GM18508 (cell line): ENCODE results near the gene POLH.
"Not testable (repeated sequence)": the region's sequence is repeated elsewhere in the genome, so short reads cannot be mapped to it uniquely, and the experiment has no call there.

Source experiments
- ATAC-seq: cut with Tn5 transposase; IDR thresholded peaks from one replicate; pipeline ENCODE4 v1.9.1; 2021; ENCODE audit warnings: moderate number of reproducible peaks; ENCODE audit not compliant: insufficient read depth, unreplicated experiment

Gene POLH

GRCh38 chr6:43575772-43576551, at the start of gene POLH, which contains the start of gene XPO5:
Gene POLH, plus strand, starts transcription at chr6:43576185. Its CDS starts 6,135 bp downstream, at chr6:43582320.
Gene XPO5, minus strand, starts transcription at chr6:43576038. Its CDS starts 174 bp downstream, at chr6:43575864.
- ATAC-seq = no peak

- no peak for ATAC-seq
Measured at GRCh38 chr6:43532201-43532600, 43.8 kb upstream of the POLH start.

DNA sequence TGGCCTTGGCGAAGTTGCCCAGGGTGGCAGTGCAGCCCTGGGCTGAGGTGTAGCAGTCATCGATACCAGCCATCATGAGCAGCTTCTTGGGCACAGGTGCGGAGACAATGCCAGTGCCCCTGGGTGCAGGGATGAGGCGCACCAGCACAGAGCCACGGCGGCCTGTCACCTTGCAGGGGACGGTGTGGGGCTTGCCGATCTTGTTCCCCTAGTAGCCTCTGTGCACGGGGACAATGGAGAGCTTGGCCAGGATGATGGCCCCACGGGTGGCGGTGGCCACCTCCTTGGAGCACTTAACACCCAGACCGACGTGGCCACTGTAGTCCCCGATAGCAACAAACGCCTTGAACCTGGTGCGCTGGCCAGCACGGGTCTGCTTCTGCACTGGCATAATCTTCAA, 37.0 kb upstream of the POLH start:
- not testable (repeated sequence) for ATAC-seq

- not testable (repeated sequence) for ATAC-seq
Measured at GRCh38 chr6:43539409-43539808, 36.6 kb upstream of the POLH start.

DNA sequence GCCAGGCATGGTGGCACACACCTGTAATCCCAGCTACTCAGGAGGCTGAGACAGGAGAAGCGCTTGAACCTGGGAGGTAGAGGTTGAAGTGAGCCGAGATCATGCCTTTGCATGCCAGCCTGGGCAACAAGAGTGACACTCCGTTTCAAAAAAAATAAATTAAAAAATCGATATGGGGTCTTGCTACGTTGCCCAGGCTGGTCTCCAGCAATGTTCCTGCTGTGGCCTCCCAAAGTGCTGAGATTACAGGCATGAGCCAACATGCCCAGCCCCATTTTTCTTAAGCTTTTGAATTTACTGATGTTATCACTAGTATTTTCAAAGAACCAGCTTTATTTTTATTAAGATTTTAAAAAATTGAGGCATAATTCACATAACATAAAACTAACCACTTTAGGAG, 35.5 kb upstream of the POLH start:
- no peak for ATAC-seq

DNA sequence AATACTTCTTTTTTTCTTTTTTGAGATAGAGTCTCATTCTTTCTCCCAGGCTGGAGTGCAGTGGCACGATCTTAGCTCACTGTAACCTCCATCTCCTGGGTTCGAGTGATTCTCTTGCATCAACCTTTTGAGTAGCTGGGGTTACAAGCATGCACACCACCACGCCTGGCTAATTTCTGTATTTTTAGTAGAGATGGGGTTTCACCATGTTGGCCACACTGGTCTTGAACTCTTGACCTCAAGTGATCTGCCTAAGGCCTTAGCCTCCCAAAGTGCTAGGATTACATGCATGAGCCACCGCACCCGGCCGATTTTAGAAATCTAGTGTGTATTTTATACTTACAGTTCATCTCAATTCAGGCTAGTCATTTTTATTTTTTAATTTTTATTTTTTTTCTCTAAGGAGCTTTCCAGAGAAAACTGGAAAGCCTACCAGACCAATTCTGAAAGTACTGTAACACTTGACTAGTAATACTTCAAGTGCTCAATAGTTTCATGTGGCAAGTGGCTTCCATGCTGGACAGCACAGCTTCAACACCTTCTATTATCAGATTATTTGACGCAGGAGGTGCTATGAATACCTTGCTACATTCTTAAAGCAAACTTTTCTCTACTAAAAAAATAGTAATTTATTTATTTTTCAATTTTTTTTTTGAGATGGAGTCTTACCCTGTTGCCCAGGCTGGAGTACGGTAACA, 34.1 kb upstream of the POLH start:
- ATAC-seq = no peak

DNA sequence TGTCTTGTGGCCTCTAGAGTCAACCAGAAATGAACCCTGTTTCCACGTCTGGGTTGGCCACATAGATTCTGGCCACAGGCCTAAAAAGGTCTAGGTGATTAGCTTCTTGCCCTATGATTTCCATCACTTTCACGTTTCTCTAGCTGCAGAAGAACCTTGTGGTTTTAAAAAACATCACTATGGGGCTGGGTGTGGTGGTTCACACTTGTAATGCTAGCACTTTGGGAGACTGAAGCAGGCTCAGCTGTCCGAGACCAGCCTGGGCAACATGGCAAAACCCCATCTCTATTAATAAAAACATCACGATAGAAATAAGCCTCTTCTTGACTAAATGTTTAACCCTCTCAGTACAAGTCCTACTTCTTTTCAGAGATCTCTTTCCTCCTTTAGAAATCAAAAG, 31.5 kb upstream of the POLH start:
- ATAC-seq = no peak

GRCh38 chr6:43547222-43547621, 28.8 kb upstream of the POLH start:
- no peak for ATAC-seq

DNA sequence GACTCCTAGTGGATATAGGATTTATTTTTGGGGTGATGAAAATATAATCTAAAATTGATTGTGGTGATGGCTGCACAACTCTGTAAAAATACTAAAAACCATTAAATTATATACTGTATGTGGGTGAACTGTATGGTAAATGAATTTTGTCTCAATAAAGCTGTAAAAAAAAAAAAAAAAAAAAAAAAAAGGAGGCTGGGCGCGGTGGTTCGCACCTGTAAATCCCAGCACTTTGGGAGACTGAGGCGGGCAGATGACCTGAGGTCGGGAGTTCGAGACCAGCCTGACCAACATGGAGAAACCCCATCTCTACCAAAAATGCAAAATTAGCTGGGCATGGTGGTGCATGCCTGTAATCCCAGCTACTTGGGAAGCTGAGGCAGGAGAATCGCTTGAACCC, 18.4 kb upstream of the POLH start:
- ATAC-seq = not testable (repeated sequence)

- ATAC-seq = no peak
Measured at GRCh38 chr6:43559328-43559727, 16.7 kb upstream of the POLH start.

DNA sequence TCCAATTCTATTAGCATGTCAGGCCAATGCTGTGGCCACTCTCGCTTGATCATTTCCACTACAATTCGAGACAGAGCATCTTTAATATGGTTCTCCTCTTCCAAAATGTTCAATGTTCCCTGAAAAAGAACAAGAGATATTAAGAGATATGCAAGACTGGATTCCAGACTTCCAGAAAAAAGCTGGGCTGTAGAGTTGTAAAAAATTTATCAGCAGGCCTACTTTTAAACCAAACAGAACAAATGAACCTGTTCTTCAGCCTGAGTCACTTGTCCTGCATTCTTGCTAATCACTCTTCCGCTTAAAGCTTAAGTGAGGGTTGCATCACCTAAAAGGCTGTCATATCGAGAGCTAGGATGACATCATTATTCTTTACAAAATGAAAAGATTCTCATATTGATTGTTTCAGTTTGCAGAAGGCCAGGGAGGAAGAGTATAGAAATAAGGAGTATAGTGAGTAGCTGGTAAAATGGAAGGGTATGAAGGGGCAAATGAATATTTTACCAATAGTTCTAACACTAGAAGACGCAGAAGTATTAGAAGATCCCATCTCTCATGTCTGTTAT, 5.0 kb upstream of the POLH start:
- ATAC-seq = no peak

GRCh38 chr6:43572015-43572414, 4.0 kb upstream of the POLH start:
- no peak for ATAC-seq

GRCh38 chr6:43575105-43575771, 747 bp upstream of the POLH start:
- no peak for ATAC-seq

- ATAC-seq = no peak
Measured at GRCh38 chr6:43578748-43579147, 2.8 kb downstream of the POLH start.

- ATAC-seq = no peak
Measured at GRCh38 chr6:43579171-43579570, 3.2 kb downstream of the POLH start.

GRCh38 chr6:43582911-43583310, 6.9 kb downstream of the POLH start:
- no peak for ATAC-seq

DNA sequence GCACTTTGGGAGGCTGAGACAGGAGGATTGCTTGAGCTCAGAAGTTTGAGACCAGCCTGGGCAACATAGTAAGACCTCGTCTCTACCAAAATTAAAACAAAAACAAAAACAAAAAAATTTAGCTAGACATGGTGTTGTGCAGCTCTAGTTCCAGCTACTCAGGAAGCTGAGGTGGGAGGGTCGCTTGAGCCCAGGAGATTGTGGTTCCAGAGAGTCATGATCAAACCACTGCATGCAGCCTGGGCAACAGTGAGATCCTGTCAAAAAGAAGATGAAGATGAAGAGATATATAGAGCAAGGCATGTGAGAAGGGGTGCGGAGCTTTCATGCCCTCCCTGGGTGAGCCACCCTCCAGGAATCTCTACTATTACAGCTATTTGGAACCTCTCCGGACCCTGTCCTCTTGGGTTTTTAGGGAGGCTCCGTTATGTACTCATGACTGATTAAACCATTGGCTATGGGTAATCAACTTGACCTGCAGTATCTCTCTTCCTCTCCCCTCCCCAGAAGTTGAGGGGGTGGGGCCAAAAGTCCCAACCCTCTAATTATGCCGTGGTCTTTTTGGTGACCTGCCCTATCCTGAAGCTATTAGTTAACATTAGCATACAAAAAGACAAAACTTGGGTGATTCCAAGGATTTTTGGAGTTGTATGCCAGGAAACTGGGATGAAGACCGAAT, 9.0 kb downstream of the POLH start:
- no peak for ATAC-seq

- ATAC-seq = no peak
Measured at GRCh38 chr6:43588194-43588593, 12.2 kb downstream of the POLH start.

- ATAC-seq = not testable (repeated sequence)
Measured at GRCh38 chr6:43589564-43589963, 13.6 kb downstream of the POLH start.

DNA sequence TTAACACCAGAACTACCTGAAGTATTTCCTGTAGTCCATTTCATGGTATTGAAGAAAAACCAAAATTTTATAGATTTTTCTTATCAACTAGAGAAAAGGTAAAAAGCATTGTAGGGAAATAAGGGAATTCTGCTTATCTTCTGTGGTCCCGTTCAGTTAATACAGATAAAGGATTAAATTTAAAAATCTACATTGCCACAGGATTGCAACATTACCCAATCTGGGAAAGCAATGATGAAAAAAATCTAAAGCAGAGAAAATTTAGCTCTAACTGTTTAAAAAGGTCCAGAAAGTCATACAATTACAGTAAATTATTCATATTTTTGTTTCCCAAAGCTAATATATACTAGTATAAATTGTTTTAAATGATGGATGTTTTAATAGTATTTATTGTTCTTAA, 18.0 kb downstream of the POLH start:
- ATAC-seq = no peak
